HFFc6 (cell line): Measurements from ENCODE around the gene SBK1. TPM values are rescaled to one million over a fixed set of nuclear protein-coding genes. Genes with fewer than 3 reads are reported as not detected.
"Not testable (repeated sequence)": the region's sequence is repeated elsewhere in the genome, so short reads cannot be mapped to it uniquely, and the experiment has no call there.

ENCODE experiments used
- DNase-seq: peaks from one replicate; pipeline ENCODE4 v3.0.0-alpha.2; 2018
- H3K27ac Mint-ChIP-seq: 2 replicates; pipeline ENCODE4 v1.8.0; 2020; ENCODE audit warnings: mild to moderate bottlenecking, mixed read lengths
- H3K27me3 Mint-ChIP-seq: 2 replicates; pipeline ENCODE4 v1.8.0; 2021; ENCODE audit warnings: mild to moderate bottlenecking, moderate library complexity, mixed read lengths; ENCODE audit not compliant: insufficient read depth
- H3K36me3 Mint-ChIP-seq: 2 replicates; pipeline ENCODE4 v1.8.0; 2021; ENCODE audit warnings: low read depth, mixed read lengths
- H3K4me1 Mint-ChIP-seq: 2 replicates; pipeline ENCODE4 v1.8.0; 2020; ENCODE audit warnings: low read depth, mixed read lengths
- H3K4me3 Mint-ChIP-seq: 2 replicates; pipeline ENCODE4 v1.8.0; 2020; ENCODE audit warnings: mild to moderate bottlenecking, moderate library complexity, mixed read lengths
- H3K9me3 Mint-ChIP-seq: 2 replicates; pipeline ENCODE4 v1.8.0; 2020; ENCODE audit warnings: mild to moderate bottlenecking, mixed read lengths
- CTCF ChIP-seq: fragments of 200-600 bp; sonication (generic); IDR thresholded peaks from 2 replicates; pipeline ENCODE4 v1.5.0; 2021; ENCODE audit warnings: antibody characterized with exemption, mild to moderate bottlenecking
- long read RNA-seq: library from polyadenylated mRNA; unstranded; transcript quantifications from one replicate; pipeline ENCODE4 v2.0.0, GENCODE V29; 2019
- total RNA-seq, 6 experiments: library from RNA; stranded (reverse); fragmentation: NEBNext Ultra II Directional; extraction: Animal tissue kit (Norgen Biotek cat#: 25700); gene quantifications; 2 replicates in 1 of 6; 3 replicates in 5 of 6; pipeline ENCODE4 v1.2.3, GENCODE V29; 2021

Gene SBK1
- not detected for total RNA-seq
- long read RNA-seq = 0 reads

- Mint-ChIP-seq H3K4me3 (peak within 1 kb of the TSS; percentile 79), H3K27me3 (peaks cover 62% of the 10 kb centered on the region), H3K9me3 (no peaks in the 10 kb centered on the region), H3K27ac (no peak within 1 kb of the TSS), H3K4me1 (peaks cover 5% of the 10 kb centered on the region; the same call in 1 of the 2 replicates), H3K36me3 (no peaks in the 10 kb centered on the region)
- peak; percentile 13 for DNase-seq
- no peak for TF ChIP-seq CTCF
Observed at GRCh38 chr16:28291651-28292626, at the start of gene SBK1. Gene SBK1, plus strand, starts transcription at chr16:28292525. Its CDS starts 24,867 bp downstream, at chr16:28317392.

- not testable (repeated sequence) for H3K27ac Mint-ChIP-seq, DNase-seq, H3K4me3 Mint-ChIP-seq, H3K9me3 Mint-ChIP-seq, H3K4me1 Mint-ChIP-seq, H3K36me3 Mint-ChIP-seq
- H3K27me3 Mint-ChIP-seq = peaks cover 35% of the 10 kb centered on the region
Observed at GRCh38 chr16:28249483-28249882, 42.8 kb upstream of the SBK1 start.

GRCh38 chr16:28250999-28251398 is 41.3 kb upstream of the SBK1 start:
- Mint-ChIP-seq H3K27ac (no peak overlapping the region), H3K4me1 (no peaks in the 10 kb centered on the region), H3K36me3 (no peaks in the 10 kb centered on the region; the same call in 1 of the 2 replicates), H3K9me3 (no peaks in the 10 kb centered on the region; the same call in 1 of the 2 replicates), H3K4me3 (no peak overlapping the region), H3K27me3 (peaks cover 25% of the 10 kb centered on the region)
- DNase-seq = no peak
- TF ChIP-seq CTCF = no peak

GRCh38 chr16:28254158-28254557 is 38.2 kb upstream of the SBK1 start:
- TF ChIP-seq CTCF = no peak
- Mint-ChIP-seq H3K27me3 (peaks cover 28% of the 10 kb centered on the region), H3K4me3 (no peak overlapping the region), H3K4me1 (no peaks in the 10 kb centered on the region), H3K36me3 (no peaks in the 10 kb centered on the region; the same call in 1 of the 2 replicates), H3K9me3 (no peaks in the 10 kb centered on the region; the same call in 1 of the 2 replicates), H3K27ac (no peak overlapping the region)
- no peak for DNase-seq

GRCh38 chr16:28255838-28256237 is 36.5 kb upstream of the SBK1 start:
- H3K27me3 Mint-ChIP-seq = peaks cover 36% of the 10 kb centered on the region
- no peaks in the 10 kb centered on the region; the same call in 1 of the 2 replicates for H3K36me3 Mint-ChIP-seq
- no peaks in the 10 kb centered on the region for H3K4me1 Mint-ChIP-seq
- H3K4me3 Mint-ChIP-seq = no peak overlapping the region
- H3K27ac Mint-ChIP-seq = no peak overlapping the region
- no peak for TF ChIP-seq CTCF
- no peaks in the 10 kb centered on the region; the same call in 1 of the 2 replicates for H3K9me3 Mint-ChIP-seq
- DNase-seq = no peak

- no peak for TF ChIP-seq CTCF
- no peak overlapping the region for H3K4me3 Mint-ChIP-seq
- no peak overlapping the region for H3K27ac Mint-ChIP-seq
- no peak for DNase-seq
- H3K36me3 Mint-ChIP-seq = no peaks in the 10 kb centered on the region; the same call in 1 of the 2 replicates
- H3K27me3 Mint-ChIP-seq = peaks cover 39% of the 10 kb centered on the region
- no peaks in the 10 kb centered on the region for H3K4me1 Mint-ChIP-seq
- no peaks in the 10 kb centered on the region; the same call in 1 of the 2 replicates for H3K9me3 Mint-ChIP-seq
Observed at GRCh38 chr16:28257256-28257655, 35.1 kb upstream of the SBK1 start.
